Loucy (cell line): ENCODE data around the gene FAAH.

Experiments used
- H2AFZ ChIP-seq: fragments of 200-600 bp; sonication (generic); 2 replicates; pipeline ENCODE4 v1.6.0; 2016; ENCODE audit warnings: antibody characterized with exemption, mild to moderate bottlenecking, low read length, moderate library complexity
- H3F3A ChIP-seq: fragments of 200-600 bp; 2 replicates; pipeline ENCODE4 v1.6.0; 2016; ENCODE audit warnings: antibody characterized with exemption, low read depth, mild to moderate bottlenecking
- H3K27me3 ChIP-seq: fragments of 200-600 bp; sonication (generic); 2 replicates; pipeline ENCODE4 v1.6.1; 2014; ENCODE audit warnings: low read length, mild to moderate bottlenecking; ENCODE audit not compliant: insufficient read depth, poor library complexity, severe bottlenecking
- H3K36me3 ChIP-seq: fragments of 200-600 bp; sonication (generic); 2 replicates; pipeline ENCODE4 v1.6.1; 2016; ENCODE audit warnings: low read length; ENCODE audit not compliant: insufficient read depth
- H3K4me1 ChIP-seq: fragments of 200-600 bp; sonication (generic); 2 replicates; pipeline ENCODE4 v1.5.1; 2014; ENCODE audit warnings: low read length, mild to moderate bottlenecking; ENCODE audit not compliant: insufficient read depth, poor library complexity, severe bottlenecking
- H3K4me2 ChIP-seq: fragments of 200-600 bp; sonication (generic); 2 replicates; pipeline ENCODE4 v1.6.0; 2014; ENCODE audit warnings: antibody characterized with exemption, low read length, low read depth, mild to moderate bottlenecking; ENCODE audit not compliant: poor library complexity, severe bottlenecking
- H3K4me3 ChIP-seq: fragments of 200-600 bp; sonication (generic); 2 replicates; pipeline ENCODE4 v1.5.1; 2014; ENCODE audit warnings: low read length, mild to moderate bottlenecking, mixed read lengths; ENCODE audit not compliant: poor library complexity, severe bottlenecking
- H3K79me2 ChIP-seq: fragments of 200-600 bp; sonication (generic); 2 replicates; pipeline ENCODE4 v1.6.1; 2014; ENCODE audit warnings: low read length; ENCODE audit not compliant: insufficient read depth
- H3K9ac ChIP-seq: fragments of 200-600 bp; sonication (generic); 2 replicates; pipeline ENCODE4 v1.6.0; 2014; ENCODE audit warnings: mild to moderate bottlenecking, low read depth, low read length, moderate library complexity; ENCODE audit not compliant: poor library complexity, severe bottlenecking
- H3K9me2 ChIP-seq: fragments of 200-600 bp; sonication (generic); replicated peaks from 2 replicates; pipeline ENCODE4 v1.6.1; 2016; ENCODE audit warnings: low read depth, low read length, mixed read lengths
- H3K9me3 ChIP-seq: fragments of 200-600 bp; sonication (generic); 2 replicates; pipeline ENCODE4 v1.6.1; 2014; ENCODE audit warnings: mild to moderate bottlenecking, antibody characterized with exemption, low read length, low read depth; ENCODE audit not compliant: insufficient read depth
- H4K20me1 ChIP-seq: fragments of 200-600 bp; sonication (generic); 2 replicates; pipeline ENCODE4 v1.6.0; 2014; ENCODE audit warnings: antibody characterized with exemption, low read length, mild to moderate bottlenecking; ENCODE audit not compliant: insufficient read depth, poor library complexity, severe bottlenecking
- EZH2phosphoT487 ChIP-seq: fragments of 200-600 bp; IDR thresholded peaks from 2 replicates; pipeline ENCODE4 v1.6.1; 2018; ENCODE audit warnings: antibody characterized with exemption, mild to moderate bottlenecking, moderate library complexity, borderline replicate concordance
- TF ChIP-seq, protein P1 (sequence below): fragments of 200-600 bp; sonication (generic); conservative IDR thresholded peaks from 2 replicates; pipeline ENCODE4 v1.5.1; 2014; ENCODE audit warnings: mild to moderate bottlenecking, antibody characterized with exemption, low read length

FAAH gene

GRCh38 chr1:46393510-46393909 is 607 bp upstream of the FAAH start:
- Histone ChIP-seq H3K9ac (no peak overlapping the region), H3K79me2 (no peaks in the 10 kb centered on the region), H3K27me3 (no peaks in the 10 kb centered on the region), H3K4me1 (no peaks in the 10 kb centered on the region), H3K36me3 (no peaks in the 10 kb centered on the region), H3K4me3 (no peak overlapping the region), H3K9me2 (no peaks in the 10 kb centered on the region), H4K20me1 (no peaks in the 10 kb centered on the region), H3K4me2 (no peak overlapping the region), H3F3A (no peaks in the 10 kb centered on the region), H3K9me3 (no peaks in the 10 kb centered on the region), H2AFZ (no peak overlapping the region)
- TF ChIP-seq, protein P1, sequence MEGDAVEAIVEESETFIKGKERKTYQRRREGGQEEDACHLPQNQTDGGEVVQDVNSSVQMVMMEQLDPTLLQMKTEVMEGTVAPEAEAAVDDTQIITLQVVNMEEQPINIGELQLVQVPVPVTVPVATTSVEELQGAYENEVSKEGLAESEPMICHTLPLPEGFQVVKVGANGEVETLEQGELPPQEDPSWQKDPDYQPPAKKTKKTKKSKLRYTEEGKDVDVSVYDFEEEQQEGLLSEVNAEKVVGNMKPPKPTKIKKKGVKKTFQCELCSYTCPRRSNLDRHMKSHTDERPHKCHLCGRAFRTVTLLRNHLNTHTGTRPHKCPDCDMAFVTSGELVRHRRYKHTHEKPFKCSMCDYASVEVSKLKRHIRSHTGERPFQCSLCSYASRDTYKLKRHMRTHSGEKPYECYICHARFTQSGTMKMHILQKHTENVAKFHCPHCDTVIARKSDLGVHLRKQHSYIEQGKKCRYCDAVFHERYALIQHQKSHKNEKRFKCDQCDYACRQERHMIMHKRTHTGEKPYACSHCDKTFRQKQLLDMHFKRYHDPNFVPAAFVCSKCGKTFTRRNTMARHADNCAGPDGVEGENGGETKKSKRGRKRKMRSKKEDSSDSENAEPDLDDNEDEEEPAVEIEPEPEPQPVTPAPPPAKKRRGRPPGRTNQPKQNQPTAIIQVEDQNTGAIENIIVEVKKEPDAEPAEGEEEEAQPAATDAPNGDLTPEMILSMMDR = no peak
- no peak for TF ChIP-seq EZH2phosphoT487

DNA sequence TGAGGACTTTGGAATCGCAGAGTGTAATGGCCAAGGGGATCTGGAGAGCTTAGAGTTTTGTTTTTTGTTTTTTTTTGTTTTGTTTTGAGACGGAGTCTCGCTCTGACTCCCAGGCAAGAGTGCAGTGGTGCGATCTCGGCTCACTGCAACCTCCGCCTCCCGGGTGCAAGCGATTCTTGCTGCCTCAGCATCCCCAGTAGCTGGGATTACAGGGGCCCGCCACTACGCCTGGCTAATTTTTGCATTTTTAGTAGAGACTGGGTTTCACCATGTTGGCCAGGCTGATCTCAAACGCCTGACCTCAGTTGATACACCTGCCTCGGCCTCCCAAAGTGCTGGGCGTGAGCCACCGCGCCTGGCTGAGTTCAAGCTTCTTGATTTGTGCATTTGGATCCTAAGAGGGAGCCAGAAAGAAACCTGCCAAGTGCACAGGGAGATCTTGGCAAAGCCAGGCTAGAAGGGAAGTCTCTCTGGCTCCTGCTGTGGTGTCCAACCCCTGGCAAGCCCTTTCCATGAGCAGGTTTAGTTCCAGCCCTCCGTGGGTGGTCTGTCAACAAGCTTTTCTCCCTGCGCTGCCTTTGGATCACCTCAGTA is 852 bp downstream of the FAAH start:
- Histone ChIP-seq H3K9me3 (no peaks in the 10 kb centered on the region), H3F3A (no peaks in the 10 kb centered on the region), H3K9me2 (no peaks in the 10 kb centered on the region), H3K4me3 (no peak overlapping the region), H3K4me1 (peaks cover 2% of the 10 kb centered on the region), H3K4me2 (no peak overlapping the region), H3K27me3 (no peaks in the 10 kb centered on the region), H4K20me1 (no peaks in the 10 kb centered on the region), H3K36me3 (no peaks in the 10 kb centered on the region), H3K9ac (no peak overlapping the region), H2AFZ (no peak overlapping the region), H3K79me2 (no peaks in the 10 kb centered on the region)
- no peak for TF ChIP-seq EZH2phosphoT487
- TF ChIP-seq, protein P1 = no peak

DNA sequence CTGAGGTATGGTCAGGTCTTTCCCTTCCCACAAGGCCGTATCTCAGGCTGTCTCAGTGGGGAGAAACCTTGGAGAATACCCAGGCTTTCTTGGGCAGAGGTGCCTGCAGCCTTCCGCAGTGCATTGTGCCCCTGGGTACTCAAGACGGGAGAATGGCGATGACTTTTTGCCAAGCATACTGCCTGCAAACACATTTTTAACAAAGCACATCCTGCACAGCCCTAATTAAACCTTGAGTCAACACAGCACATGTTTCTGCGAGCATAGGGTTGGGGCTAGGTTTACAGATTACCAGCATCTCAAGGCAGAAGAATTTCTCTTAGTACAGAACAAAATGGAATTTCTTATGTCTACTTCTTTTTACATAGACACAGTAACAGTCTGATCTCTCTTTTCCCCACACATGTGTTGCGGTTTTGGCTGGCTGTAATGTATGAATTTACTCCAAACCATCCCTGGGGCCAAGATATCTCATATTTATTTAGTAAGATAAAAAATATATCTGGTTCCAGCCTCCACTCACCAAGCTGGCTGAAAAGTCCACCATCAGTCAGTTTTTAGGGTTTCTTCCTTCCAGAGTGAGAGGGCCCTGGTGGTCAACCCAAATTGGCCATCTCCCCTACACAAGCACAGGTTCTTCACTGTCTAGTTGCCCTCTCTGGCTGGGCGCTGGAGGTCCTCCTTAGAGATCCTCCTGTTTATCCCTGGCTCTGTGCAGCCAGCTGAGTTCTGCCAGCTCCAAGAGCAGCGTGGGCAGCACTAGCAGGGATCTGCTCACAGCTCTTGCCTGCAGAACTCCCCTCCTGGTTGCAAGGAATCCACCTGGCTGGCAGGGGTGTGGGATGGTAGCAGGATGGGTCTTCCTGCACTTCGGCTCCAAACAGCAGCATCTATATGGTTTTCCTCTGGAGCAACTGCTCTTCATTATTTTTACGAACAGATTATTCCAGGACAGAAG is 2.6 kb downstream of the FAAH start:
- Histone ChIP-seq H3K9me2 (no peaks in the 10 kb centered on the region), H3K9me3 (no peaks in the 10 kb centered on the region), H3K4me2 (no peak overlapping the region), H3F3A (no peaks in the 10 kb centered on the region), H3K27me3 (no peaks in the 10 kb centered on the region), H3K36me3 (no peaks in the 10 kb centered on the region), H3K79me2 (no peaks in the 10 kb centered on the region), H3K4me3 (no peak overlapping the region), H4K20me1 (no peaks in the 10 kb centered on the region), H3K9ac (no peak overlapping the region), H3K4me1 (peaks cover 2% of the 10 kb centered on the region), H2AFZ (no peak overlapping the region)
- TF ChIP-seq, protein P1 = no peak
- no peak for TF ChIP-seq EZH2phosphoT487
